H1 (cell line): Measurements from ENCODE around the gene BEST3. TPM values are rescaled to one million over a fixed set of nuclear protein-coding genes. Genes with fewer than 3 reads are reported as not detected.
A peak's percentile ranks its signal among the peaks of the same experiment; 100 is the strongest.

Source experiments
- CTCF ChIA-PET: fragments of 300-600 bp; sonication (Branson Sonifier 250); formaldehyde crosslinking; loops from one replicate; lab custom pipeline; 2021; ENCODE audit not compliant: partially characterized antibody; lab: Charles Lee
- POLR2A ChIA-PET: fragments of 300-600 bp; sonication (Branson Sonifier 250); formaldehyde crosslinking; loops from one replicate; lab custom pipeline; 2021; ENCODE audit warnings: inconsistent platforms; ENCODE audit not compliant: partially characterized antibody; lab: Charles Lee
- DNase-seq, 2 experiments: peaks; one replicate each; pipeline versions ENCODE4 v3.0.0 to v3.0.0-alpha.2; 2010 to 2022; ENCODE audit warnings: low spot score in 2 of 2, low read depth in 1 of 2, mixed read lengths in 1 of 2
- FAIRE-seq: peaks from 2 replicates; lab custom pipeline; 2011; peaks lifted over from hg19 to GRCh38; lab: Jason Lieb, UNC
- H2AFZ ChIP-seq: 2 replicates; pipeline ENCODE4 v1.8.1; 2012; ENCODE audit warnings: low read length, inconsistent platforms
- H2AK5ac ChIP-seq: 2 replicates; pipeline ENCODE4 v1.6.1; 2013; ENCODE audit warnings: low read depth, low read length
- H2BK120ac ChIP-seq: replicated peaks from 2 replicates; pipeline ENCODE3; 2013; ENCODE audit warnings: low read depth, low read length, inconsistent platforms
- H2BK12ac ChIP-seq: 2 replicates; pipeline ENCODE4 v1.6.1; 2013; ENCODE audit warnings: low read depth, low read length
- H2BK15ac ChIP-seq: 2 replicates; pipeline ENCODE4 v1.6.1; 2013; ENCODE audit warnings: low read length
- H2BK20ac ChIP-seq: 2 replicates; pipeline ENCODE4 v1.6.1; 2013; ENCODE audit warnings: low read length
- H2BK5ac ChIP-seq: 2 replicates; pipeline ENCODE4 v1.6.1; 2013; ENCODE audit warnings: low read depth, low read length
- H3K14ac ChIP-seq: 2 replicates; pipeline ENCODE4 v1.6.1; 2013; ENCODE audit warnings: inconsistent platforms; ENCODE audit not compliant: insufficient read length
- H3K18ac ChIP-seq: 2 replicates; pipeline ENCODE4 v1.6.1; 2013; ENCODE audit warnings: low read length; ENCODE audit errors: extremely low read depth
- H3K23ac ChIP-seq: 2 replicates; pipeline ENCODE4 v1.6.1; 2013; ENCODE audit warnings: inconsistent platforms; ENCODE audit not compliant: insufficient read length
- H3K23me2 ChIP-seq: 2 replicates; pipeline ENCODE4 v1.6.1; 2013; ENCODE audit warnings: low read depth, low read length
- H3K27ac ChIP-seq: 2 replicates; pipeline ENCODE4 v1.6.1; 2011; ENCODE audit warnings: low read depth, low read length, inconsistent platforms
- H3K27me3 ChIP-seq, 4 experiments: replicated peaks in 1 of 4; 1 replicate in 1 of 4; 2 replicates in 3 of 4; pipeline versions ENCODE4 v1.6.1 to v1.8.1; 2011 to 2013; ENCODE audit warnings: low read length in 3 of 4, mild to moderate bottlenecking in 3 of 4, inconsistent platforms in 2 of 4, mixed read lengths in 2 of 4, moderate library complexity in 1 of 4; ENCODE audit not compliant: control insufficient read depth in 3 of 4, insufficient read depth in 3 of 4; ENCODE audit errors: extremely low read depth in 1 of 4
- H3K36me3 ChIP-seq, 4 experiments: 2 replicates each; pipeline versions ENCODE4 v1.6.1 to v1.8.1; 2011 to 2013; ENCODE audit warnings: mild to moderate bottlenecking in 4 of 4, low read length in 3 of 4, moderate library complexity in 2 of 4, control low read depth in 1 of 4, inconsistent platforms in 1 of 4; ENCODE audit not compliant: insufficient read depth in 4 of 4, control insufficient read depth in 2 of 4
- H3K4ac ChIP-seq: replicated peaks from 2 replicates; pipeline ENCODE3; 2013; ENCODE audit warnings: low read length, low read depth, mixed read lengths, inconsistent platforms; ENCODE audit not compliant: insufficient read length
- H3K4me1 ChIP-seq, 4 experiments: replicated peaks in 1 of 4; 1 replicate in 1 of 4; 2 replicates in 3 of 4; pipeline versions ENCODE4 v1.6.1 to v1.8.1; 2011 to 2013; ENCODE audit warnings: low read length in 3 of 4, inconsistent platforms in 2 of 4, mixed read lengths in 1 of 4; ENCODE audit not compliant: insufficient read depth in 4 of 4, control insufficient read depth in 3 of 4
- H3K4me2 ChIP-seq, 2 experiments: 2 replicates each; pipeline versions ENCODE4 v1.6.1 to v1.8.1; 2011 to 2013; ENCODE audit warnings: low read depth in 2 of 2, low read length in 2 of 2, control low read depth in 1 of 2, inconsistent platforms in 1 of 2, mild to moderate bottlenecking in 1 of 2; ENCODE audit not compliant: insufficient read depth in 1 of 2
- H3K4me3 ChIP-seq, 4 experiments: fragments of 200-600, 300-600 bp in 1 of 4; sonication (generic), shearing (Covaris generic), sonication (Bioruptor Twin) in 1 of 4; 2 replicates each; pipeline versions ENCODE4 v1.5.1 to v1.8.1; 2011 to 2016; ENCODE audit warnings: low read length in 4 of 4, low read depth in 3 of 4, control low read depth in 2 of 4, inconsistent platforms in 2 of 4, mild to moderate bottlenecking in 2 of 4, mixed read lengths in 1 of 4, moderate library complexity in 1 of 4; ENCODE audit not compliant: insufficient read depth in 2 of 4; ENCODE audit errors: extremely low read depth in 1 of 4
- H3K56ac ChIP-seq: replicated peaks from 2 replicates; pipeline ENCODE3; 2013; ENCODE audit warnings: low read depth, mild to moderate bottlenecking, mixed read lengths, low read length, inconsistent platforms; ENCODE audit not compliant: insufficient read length
- H3K79me1 ChIP-seq: 2 replicates; pipeline ENCODE4 v1.6.1; 2013; ENCODE audit warnings: low read depth, low read length, control low read depth
- H3K79me2 ChIP-seq, 2 experiments: 2 replicates each; pipeline versions ENCODE4 v1.6.1 to v1.8.1; 2012 to 2013; ENCODE audit warnings: low read length in 2 of 2, mild to moderate bottlenecking in 2 of 2, inconsistent platforms in 1 of 2; ENCODE audit not compliant: insufficient read depth in 2 of 2, control insufficient read depth in 1 of 2
- H3K9ac ChIP-seq, 4 experiments: replicated peaks in 1 of 4; 1 replicate in 1 of 4; 2 replicates in 3 of 4; pipeline versions ENCODE4 v1.6.1 to v1.8.1; 2011 to 2013; ENCODE audit warnings: low read depth in 3 of 4, low read length in 3 of 4, control low read depth in 2 of 4, mild to moderate bottlenecking in 2 of 4, moderate library complexity in 2 of 4, inconsistent platforms in 1 of 4; ENCODE audit errors: extremely low read depth in 1 of 4
- H3K9me3 ChIP-seq, 2 experiments: 2 replicates each; pipeline versions ENCODE4 v1.6.1 to v1.8.1; 2012 to 2013; ENCODE audit warnings: mild to moderate bottlenecking in 2 of 2, moderate library complexity in 2 of 2, control low read depth in 1 of 2, inconsistent platforms in 1 of 2, low read depth in 1 of 2, low read length in 1 of 2, mixed read lengths in 1 of 2; ENCODE audit not compliant: insufficient read depth in 2 of 2
- H4K20me1 ChIP-seq, 2 experiments: replicated peaks in 1 of 2; 2 replicates each; pipeline versions ENCODE3 to v1.8.1; 2011 to 2013; ENCODE audit warnings: inconsistent platforms in 2 of 2, low read length in 2 of 2, mild to moderate bottlenecking in 1 of 2; ENCODE audit not compliant: insufficient read depth in 2 of 2, control insufficient read depth in 1 of 2
- H4K5ac ChIP-seq: 2 replicates; pipeline ENCODE4 v1.6.1; 2013; ENCODE audit warnings: low read length, low read depth, mixed read lengths, inconsistent platforms; ENCODE audit not compliant: insufficient read length
- H4K8ac ChIP-seq: 2 replicates; pipeline ENCODE4 v1.8.0; 2013; ENCODE audit warnings: mild to moderate bottlenecking, moderate library complexity, low read length, inconsistent platforms; ENCODE audit not compliant: insufficient read depth; ENCODE audit errors: extremely low read depth
- H4K91ac ChIP-seq: replicated peaks from 2 replicates; pipeline ENCODE3; 2013; ENCODE audit warnings: low read length, mixed read lengths, inconsistent platforms; ENCODE audit not compliant: insufficient read length
- CBX8 ChIP-seq: fragments of 300-800, 300-1000 bp; sonication (generic); IDR thresholded peaks from 2 replicates; pipeline ENCODE4 v1.7.1; 2016; ENCODE audit warnings: low read depth, low read length, borderline replicate concordance
- CREB1 ChIP-seq: IDR thresholded peaks from 2 replicates; pipeline ENCODE4 v1.6.1; 2012; ENCODE audit warnings: inconsistent platforms
- KDM1A ChIP-seq: fragments of 200-600, 300-600 bp; sonication (generic); IDR thresholded peaks from 2 replicates; pipeline ENCODE4 v1.7.1; 2016; ENCODE audit warnings: mild to moderate bottlenecking, low read length, borderline replicate concordance
- KDM4A ChIP-seq: IDR thresholded peaks from one replicate; pipeline ENCODE4 v1.7.1; 2012; ENCODE audit warnings: low read depth, mild to moderate bottlenecking, moderate library complexity, low read length, inconsistent platforms; ENCODE audit not compliant: severe bottlenecking
- SAP30 ChIP-seq: fragments of 300-600 bp; sonication (generic); IDR thresholded peaks from 2 replicates; pipeline ENCODE4 v1.7.1; 2012; ENCODE audit warnings: low read length, moderate library complexity, mild to moderate bottlenecking, inconsistent platforms; ENCODE audit not compliant: insufficient read depth, insufficient replicate concordance
- SP2 ChIP-seq: IDR thresholded peaks from 2 replicates; pipeline ENCODE4 v1.6.1; 2012; ENCODE audit warnings: mild to moderate bottlenecking, low read length, inconsistent platforms
- TAF1 ChIP-seq: IDR thresholded peaks from 2 replicates; pipeline ENCODE4 v1.6.1; 2011; ENCODE audit warnings: mild to moderate bottlenecking, low read depth, low read length
- TBP ChIP-seq: IDR thresholded peaks from 2 replicates; pipeline ENCODE4 v1.6.1; 2011; ENCODE audit warnings: low read depth, low read length, improper control_type of control experiment
- TEAD4 ChIP-seq: IDR thresholded peaks from 2 replicates; pipeline ENCODE4 v1.6.1; 2012; ENCODE audit warnings: low read depth, low read length, inconsistent platforms, mixed read lengths
- WGBS, 2 experiments: shearing (Covaris generic) in 1 of 2; methylation state at CpG; one replicate each; pipeline versions ENCODE4 v1.1.6 to v1.1.7; 2013 to 2015; ENCODE audit warnings: low lambda C conversion rate in 2 of 2, mixed read lengths in 2 of 2, inconsistent platforms in 1 of 2, low coverage in 1 of 2, missing lambda C conversion rate in 1 of 2; ENCODE audit not compliant: insufficient replicate concordance in 2 of 2, insufficient coverage in 1 of 2, insufficient read length in 1 of 2; ENCODE audit errors: extremely low coverage in 1 of 2, missing lambda C conversion rate in 1 of 2; 5-methylcytosine and 5-hydroxymethylcytosine counted together
- polyA plus RNA-seq, 7 experiments: library from polyadenylated mRNA; depleted of rRNA in 3 of 7; stranded (reverse) in 5 of 7; unstranded in 2 of 7; fragments of >200 nt in 5 of 7; fragments of 200-250 nt in 2 of 7; gene quantifications; 1 replicate in 5 of 7; 2 replicates in 1 of 7; 4 replicates in 1 of 7; pipeline versions ENCODE4 v1.2.1 to v1.2.3, GENCODE V29; 2011 to 2013; ENCODE audit warnings: missing spikeins in 2 of 7, mixed read lengths in 2 of 7
- total RNA-seq: library from RNA; stranded (reverse); fragmentation: NEBNext Ultra II Directional; extraction: Animal tissue kit (Norgen Biotek cat#: 25700); gene quantifications from 2 replicates; pipeline ENCODE4 v1.2.1, GENCODE V29; 2021

BEST3 gene
- total and polyA plus RNA-seq, 2 of the 8 experiments (the other 6 are each of a cell fraction or from before 2014, with no cell fraction given): 0.17 TPM; not detected in 1

DNA sequence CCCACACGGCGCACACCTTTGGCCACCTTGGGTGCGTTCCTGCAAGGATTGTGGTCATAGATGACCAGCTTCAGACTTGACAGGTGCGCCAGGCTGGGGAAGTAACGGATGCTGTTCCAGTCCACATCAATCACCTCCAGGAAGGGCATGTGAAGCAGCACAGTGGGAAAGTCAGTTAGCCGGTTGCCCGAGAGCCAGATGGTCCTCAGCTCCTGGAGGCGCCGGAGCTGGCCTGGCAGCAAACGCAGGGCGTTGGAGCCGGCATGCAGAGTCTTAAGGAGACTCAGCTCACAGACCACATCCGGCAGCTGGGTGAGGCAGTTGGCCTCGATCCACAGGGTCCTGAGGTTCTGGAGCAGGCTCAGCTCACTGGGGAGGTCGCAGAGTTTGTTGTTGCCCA, 89.0 kb downstream of the BEST3 start:
- 94% methylated on average over 14 of the region's 15 CpGs; no CpG with 5 or more reads in 1 of the 2 experiments for WGBS, 2 experiments
- POLR2A ChIA-PET: interaction anchor here (1.0 to 1.3 kb wide), 5 partner anchors 9 to 334 kb away, joined by 3 to 6 read pairs (median 3); partner anchors contain the start of gene CCT2
- TF ChIP-seq TEAD4 (no peak), TAF1 (no peak), KDM4A (no peak), KDM1A (no peak), CREB1 (no peak), SP2 (no peak), SAP30 (no peak), TBP (no peak), CBX8 (no peak)

More for the DNA sequence above, 89.0 kb downstream of the BEST3 start:
- FAIRE-seq (no peak), DNase-seq (no peak)
- Histone ChIP-seq H3K9ac (no peak overlapping the region), H3K9me3 (no peaks in the 10 kb centered on the region), H3K23ac (no peak overlapping the region), H4K91ac (no peak overlapping the region), H3K4me2 (no peak overlapping the region), H4K5ac (no peak overlapping the region), H3K14ac (no peak overlapping the region), H4K20me1 (no peaks in the 10 kb centered on the region), H3K79me1 (no peaks in the 10 kb centered on the region), H3K36me3 (no peaks in the 10 kb centered on the region), H2BK120ac (no peak overlapping the region), H4K8ac (no peak overlapping the region), H3K4me1 (no peaks in the 10 kb centered on the region), H2BK5ac (no peak overlapping the region), H2AFZ (peak overlapping the region; percentile 15; the same call in 1 of the 2 replicates), H3K79me2 (no peaks in the 10 kb centered on the region), H3K4me3 (no peak overlapping the region), H2AK5ac (no peak overlapping the region), H2BK12ac (no peak overlapping the region), H3K56ac (no peak overlapping the region), H2BK15ac (no peak overlapping the region), H2BK20ac (no peak overlapping the region), H3K23me2 (no peaks in the 10 kb centered on the region), H3K4ac (no peak overlapping the region), H3K27ac (no peak overlapping the region), H3K18ac (no peak overlapping the region), H3K27me3 (no peaks in the 10 kb centered on the region)
- CTCF ChIA-PET: interaction anchor here (1.0 to 1.6 kb wide), 8 partner anchors 9 to 319 kb away, joined by 3 to 5 read pairs (median 4); no protein-coding TSS in a partner anchor
